HG03045 (cell line): ENCODE measurements around the gene NPDC1.
"Not testable (repeated sequence)": the region's sequence is repeated elsewhere in the genome, so short reads cannot be mapped to it uniquely, and the experiment has no call there.

ENCODE experiments used
- ATAC-seq: cut with Tn5 transposase; IDR thresholded peaks from one replicate; pipeline ENCODE4 v1.9.1; 2021; ENCODE audit warnings: mild to moderate bottlenecking, moderate library complexity; ENCODE audit not compliant: unreplicated experiment

The NPDC1 gene

DNA sequence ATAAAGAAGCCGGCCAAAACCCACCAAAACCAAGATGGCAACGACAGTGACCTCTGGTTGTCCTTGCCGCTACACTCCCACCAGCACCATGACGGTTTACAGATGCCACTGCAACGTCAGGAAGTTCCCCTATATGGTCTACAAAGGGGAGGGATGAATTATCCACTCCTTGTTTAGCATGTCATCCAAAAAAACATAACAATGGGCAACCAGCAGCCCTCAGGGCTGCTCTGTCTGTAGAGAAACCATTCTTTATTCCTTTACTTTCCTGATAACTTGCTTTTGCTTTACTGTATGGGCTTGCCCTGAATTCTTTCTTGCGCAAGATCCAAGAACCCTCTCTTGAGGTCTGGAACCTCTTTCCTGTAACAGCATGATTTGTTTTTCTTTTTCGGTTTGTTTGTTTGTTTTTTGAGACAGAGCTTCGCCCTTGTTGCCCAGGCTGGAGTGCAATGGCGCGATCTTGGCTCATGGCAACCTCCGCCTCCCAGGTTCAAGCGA is 29.3 kb upstream of the NPDC1 start:
- no peak for ATAC-seq

- no peak for ATAC-seq
Observed at GRCh38 chr9:137074657-137075274, 28.8 kb upstream of the NPDC1 start.

DNA sequence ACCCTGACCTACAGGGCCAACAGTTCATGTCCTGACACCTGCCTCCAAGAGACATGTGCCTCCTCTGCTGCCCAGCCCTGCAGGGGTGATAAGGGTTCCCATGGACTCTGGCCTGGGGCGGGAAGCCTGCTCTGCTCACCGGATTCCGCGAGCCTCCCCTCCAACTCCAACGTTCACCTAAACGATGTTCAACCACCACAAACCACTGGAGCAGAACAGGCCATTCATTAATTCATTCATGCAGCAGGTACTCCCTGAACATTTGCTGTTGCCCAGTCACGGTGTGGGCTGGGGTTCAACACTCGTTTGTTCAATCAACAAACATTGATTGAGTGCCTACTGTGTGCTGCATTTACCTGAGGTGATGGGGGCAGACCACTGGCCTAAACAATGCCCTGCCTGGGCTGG is 28.0 kb upstream of the NPDC1 start:
- no peak for ATAC-seq

GRCh38 chr9:137071282-137071681 is 25.3 kb upstream of the NPDC1 start:
- no peak for ATAC-seq

DNA sequence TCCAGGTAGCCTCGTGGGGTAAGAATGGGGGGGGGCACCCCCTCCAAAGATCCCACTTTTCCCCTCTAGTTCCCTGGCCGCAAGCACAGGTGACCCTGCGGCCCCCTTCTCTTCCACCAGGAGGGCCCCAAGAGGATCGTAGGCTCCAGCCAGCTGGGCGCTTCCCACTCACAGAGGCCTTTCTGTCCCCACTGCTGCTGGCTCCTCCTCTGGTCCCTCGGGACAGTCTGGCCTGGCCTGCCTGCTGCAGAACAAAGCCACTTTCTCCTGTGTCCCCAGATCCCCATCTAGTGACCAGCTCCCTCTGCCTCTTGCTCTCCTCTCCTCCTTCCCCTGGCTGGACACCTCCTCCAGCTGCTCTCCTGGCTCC is 24.9 kb upstream of the NPDC1 start:
- no peak for ATAC-seq

GRCh38 chr9:137070201-137070905 is 24.4 kb upstream of the NPDC1 start, which contains the start of gene SAPCD2:
Gene SAPCD2 (minus strand): TSS chr9:137070557. CDS start chr9:137070460, 97 bp downstream.
- ATAC-seq: peak; percentile 68

- ATAC-seq: peak; percentile 13
Observed at GRCh38 chr9:137069508-137070091, 23.6 kb upstream of the NPDC1 start.

- no peak for ATAC-seq
Observed at GRCh38 chr9:137068539-137069507, 22.8 kb upstream of the NPDC1 start.

DNA sequence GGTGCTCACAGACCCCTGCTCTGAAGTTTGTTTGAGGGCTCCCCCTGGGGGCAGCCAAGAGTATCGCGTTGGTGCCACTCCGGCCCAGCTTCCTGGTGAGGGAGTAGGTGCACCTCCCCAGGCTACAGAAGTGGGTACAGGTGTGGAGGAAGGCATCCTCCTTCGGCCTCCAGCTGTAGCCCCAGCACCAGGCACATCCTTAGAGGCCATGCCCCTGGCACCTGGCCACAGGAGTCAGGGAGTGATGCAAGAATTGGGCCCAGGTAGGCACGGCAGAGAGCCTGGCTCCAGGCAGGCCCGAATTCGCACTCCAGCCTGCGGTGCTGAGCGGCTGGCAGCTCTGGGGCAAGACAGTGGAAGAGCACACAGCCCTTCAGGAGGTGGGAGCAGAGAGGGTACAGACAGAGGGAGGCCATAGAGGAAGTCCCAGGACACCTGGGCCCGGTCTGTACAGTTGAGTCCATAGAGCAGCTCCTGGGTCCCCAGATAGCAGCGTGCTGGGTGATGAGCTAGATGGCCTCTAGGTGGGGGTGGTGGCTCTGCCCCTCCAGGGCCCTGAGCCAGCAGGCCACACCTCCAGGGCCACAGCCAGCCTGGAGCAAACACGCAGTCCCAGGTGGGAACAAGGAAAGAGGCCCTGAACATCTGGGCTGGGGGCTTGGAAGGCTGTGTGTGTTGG is 22.0 kb upstream of the NPDC1 start:
- ATAC-seq: no peak

GRCh38 chr9:137066096-137066861 is 20.3 kb upstream of the NPDC1 start:
- no peak for ATAC-seq

GRCh38 chr9:137065336-137065967 is 19.5 kb upstream of the NPDC1 start:
- no peak for ATAC-seq

DNA sequence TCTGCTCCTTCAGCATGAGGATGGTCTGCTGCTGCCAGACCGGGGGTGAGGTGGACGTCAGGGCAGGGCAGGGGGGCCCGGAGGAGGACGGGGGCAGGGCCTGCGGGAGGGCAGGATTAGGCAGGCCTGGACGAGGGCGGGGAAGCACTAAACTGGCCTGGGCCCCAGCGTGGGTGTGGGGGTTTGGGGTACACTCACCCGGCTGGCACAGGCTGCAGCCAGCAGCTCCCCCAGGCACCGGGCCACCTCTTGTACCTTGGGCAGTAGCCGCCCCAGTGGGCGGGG is 18.8 kb upstream of the NPDC1 start:
- ATAC-seq: no peak

- no peak for ATAC-seq
Observed at GRCh38 chr9:137064027-137064879, 18.3 kb upstream of the NPDC1 start.

GRCh38 chr9:137063311-137064026 is 17.5 kb upstream of the NPDC1 start:
- ATAC-seq: no peak

DNA sequence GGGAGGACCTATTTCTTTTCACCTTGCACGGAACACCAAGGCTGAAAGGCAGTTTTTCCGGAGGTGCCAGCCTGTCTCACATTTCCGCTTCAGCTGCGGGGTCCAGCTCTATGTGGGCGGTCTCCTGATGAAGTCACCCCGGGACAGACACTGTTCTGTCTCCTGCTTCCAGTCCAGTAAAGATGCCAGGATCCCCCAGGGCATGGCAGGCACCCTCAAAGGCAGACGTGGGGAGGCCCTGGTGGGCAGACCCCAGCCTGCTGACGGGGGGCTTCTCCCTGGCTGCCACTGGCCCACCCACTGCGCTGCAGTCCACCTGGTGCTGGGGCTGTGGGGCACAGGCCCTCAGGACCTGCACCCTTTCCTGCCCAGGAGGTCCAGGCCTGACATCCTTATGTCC is 16.8 kb upstream of the NPDC1 start:
- ATAC-seq: not testable (repeated sequence)

- ATAC-seq: no peak
Observed at GRCh38 chr9:137062384-137062783, 16.4 kb upstream of the NPDC1 start.

GRCh38 chr9:137058521-137059234 is 12.7 kb upstream of the NPDC1 start:
- no peak for ATAC-seq
